Measurements from ENCODE around the gene FAM234A.
"Not testable (repeated sequence)": the region's sequence is repeated elsewhere in the genome, so short reads cannot be mapped to it uniquely, and the experiment has no call there.

The FAM234A gene, protein sequence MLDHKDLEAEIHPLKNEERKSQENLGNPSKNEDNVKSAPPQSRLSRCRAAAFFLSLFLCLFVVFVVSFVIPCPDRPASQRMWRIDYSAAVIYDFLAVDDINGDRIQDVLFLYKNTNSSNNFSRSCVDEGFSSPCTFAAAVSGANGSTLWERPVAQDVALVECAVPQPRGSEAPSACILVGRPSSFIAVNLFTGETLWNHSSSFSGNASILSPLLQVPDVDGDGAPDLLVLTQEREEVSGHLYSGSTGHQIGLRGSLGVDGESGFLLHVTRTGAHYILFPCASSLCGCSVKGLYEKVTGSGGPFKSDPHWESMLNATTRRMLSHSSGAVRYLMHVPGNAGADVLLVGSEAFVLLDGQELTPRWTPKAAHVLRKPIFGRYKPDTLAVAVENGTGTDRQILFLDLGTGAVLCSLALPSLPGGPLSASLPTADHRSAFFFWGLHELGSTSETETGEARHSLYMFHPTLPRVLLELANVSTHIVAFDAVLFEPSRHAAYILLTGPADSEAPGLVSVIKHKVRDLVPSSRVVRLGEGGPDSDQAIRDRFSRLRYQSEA

DNA sequence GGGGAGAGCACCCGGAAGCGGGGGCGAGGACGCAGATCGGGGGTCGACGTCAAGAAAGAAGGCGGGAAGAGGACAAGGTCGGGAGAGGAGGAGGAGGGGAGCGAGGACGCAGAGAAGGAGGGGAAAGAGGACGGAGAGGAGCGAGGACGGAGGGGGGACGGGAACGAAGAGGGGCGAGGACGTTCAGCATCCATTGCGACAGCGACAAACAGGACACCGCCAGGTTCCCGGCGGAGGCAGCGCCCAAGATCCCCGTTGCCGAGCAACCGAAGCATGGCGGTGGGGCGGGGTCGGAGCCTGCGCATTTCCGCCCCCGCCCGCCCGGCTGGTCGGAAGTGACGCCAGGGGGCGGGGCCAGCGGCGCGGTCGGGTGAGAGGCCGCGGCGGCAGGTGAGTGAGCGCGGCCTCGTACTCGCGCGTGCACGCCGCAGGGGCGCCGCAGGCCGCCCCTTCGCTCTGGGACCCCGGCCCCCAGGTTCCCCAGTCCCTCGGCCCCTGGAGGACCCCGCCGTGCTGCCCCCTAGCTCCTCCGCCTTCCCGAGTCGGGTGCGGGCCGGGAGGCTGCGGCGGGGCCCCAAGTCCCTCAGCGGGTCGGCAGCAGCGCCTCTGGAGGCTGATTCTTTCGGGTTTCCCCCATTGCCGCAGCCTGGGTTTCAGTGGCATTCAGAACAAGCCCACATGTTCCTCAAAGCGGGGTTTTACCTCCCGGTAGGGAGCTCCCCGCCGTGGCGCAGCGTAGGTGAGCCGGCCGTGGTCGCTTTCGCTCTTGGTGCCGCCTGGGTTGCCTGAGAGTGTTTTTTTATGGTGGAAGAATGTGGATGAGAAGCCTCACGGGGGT is at the start of gene FAM234A:
TSS of gene FAM234A (plus strand) at position 354 of the 838 bp plus-strand sequence. CDS start 19,593 bp downstream, outside the sequence.
- DNase-seq (ENCODE audit: low read depth in 2 of 2) = peak; percentile 60 to 70

DNA sequence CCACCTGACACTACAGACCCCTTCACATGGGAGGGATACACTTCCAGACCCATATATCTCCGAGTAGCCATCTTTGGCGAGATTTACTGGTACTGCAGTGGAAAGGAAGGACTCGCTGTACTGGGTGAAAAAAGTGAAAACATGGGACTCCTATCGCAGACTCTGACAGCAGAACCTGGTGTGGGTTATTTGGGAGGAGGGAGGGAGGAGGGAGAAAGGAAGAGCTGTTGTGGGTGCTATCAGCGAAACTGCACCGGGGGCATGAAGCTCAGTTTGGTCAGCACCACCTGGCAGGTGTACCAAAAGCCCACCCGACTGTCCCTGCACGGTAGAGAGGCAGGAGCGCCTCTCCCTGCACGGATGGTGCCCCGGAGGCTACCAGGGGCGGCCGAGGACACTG is 49.4 kb upstream of the FAM234A start:
- no peak for DNase-seq (ENCODE audit: low read depth in 2 of 2)

DNA sequence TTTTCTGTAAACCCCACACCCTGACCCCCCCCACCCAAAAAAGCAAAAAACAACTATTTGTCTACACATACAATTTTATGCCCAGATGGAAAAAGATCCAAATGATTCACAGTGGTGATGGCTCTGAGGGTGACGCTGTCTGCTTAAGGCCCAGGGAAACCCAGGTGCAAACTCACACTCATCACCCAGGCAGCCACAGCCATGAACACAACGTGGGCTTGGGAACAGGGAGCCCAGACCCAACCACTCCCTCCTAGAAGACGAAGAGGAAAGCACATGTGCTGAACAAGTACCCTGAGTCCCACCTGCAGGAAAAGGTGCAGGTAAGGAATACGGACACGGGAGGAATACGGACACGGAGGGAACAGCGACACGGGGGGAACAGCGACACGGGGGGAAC is 48.9 kb upstream of the FAM234A start:
- no peak for DNase-seq (ENCODE audit: low read depth in 2 of 2)

DNA sequence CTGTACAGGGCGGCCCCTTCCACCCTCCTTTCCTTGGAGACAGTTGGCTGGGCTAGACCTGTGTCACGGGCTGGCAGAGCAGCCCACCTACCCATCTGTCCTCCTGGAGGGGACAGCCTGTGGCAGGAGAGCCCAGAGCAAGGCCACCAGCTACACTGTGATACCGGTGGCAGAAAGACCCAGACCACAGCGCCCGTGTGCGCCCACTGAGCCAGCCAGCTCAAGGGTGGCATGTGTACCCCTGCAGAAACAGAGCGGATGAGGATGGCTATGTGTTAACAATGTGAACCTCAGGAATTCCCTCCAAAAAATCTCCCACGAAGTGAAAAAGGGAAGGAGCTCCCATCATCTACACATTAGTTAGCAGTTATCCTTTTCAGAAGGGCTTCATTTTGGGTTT is 47.3 kb upstream of the FAM234A start:
- DNase-seq (ENCODE audit: low read depth in 2 of 2) = no peak

DNA sequence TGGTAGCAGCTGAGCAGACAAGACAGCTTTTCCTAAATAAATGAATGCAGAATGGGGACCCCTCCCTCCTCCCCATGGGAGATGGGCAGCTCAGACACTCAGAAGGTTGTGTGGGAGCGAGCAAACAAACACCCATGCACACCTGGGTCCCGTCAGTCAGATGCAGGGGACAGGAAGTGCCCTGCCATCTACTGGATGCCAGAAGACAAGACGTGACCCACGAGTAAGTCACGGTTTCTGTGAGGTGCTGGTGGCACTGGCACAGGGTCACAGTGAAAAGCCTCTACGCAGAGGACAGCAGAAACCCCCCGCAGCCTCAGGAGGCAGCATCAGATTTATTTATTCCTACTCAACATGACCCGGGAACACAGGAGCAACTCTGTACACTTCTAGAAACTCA is 45.9 kb upstream of the FAM234A start:
- no peak for DNase-seq (ENCODE audit: low read depth in 2 of 2)

DNA sequence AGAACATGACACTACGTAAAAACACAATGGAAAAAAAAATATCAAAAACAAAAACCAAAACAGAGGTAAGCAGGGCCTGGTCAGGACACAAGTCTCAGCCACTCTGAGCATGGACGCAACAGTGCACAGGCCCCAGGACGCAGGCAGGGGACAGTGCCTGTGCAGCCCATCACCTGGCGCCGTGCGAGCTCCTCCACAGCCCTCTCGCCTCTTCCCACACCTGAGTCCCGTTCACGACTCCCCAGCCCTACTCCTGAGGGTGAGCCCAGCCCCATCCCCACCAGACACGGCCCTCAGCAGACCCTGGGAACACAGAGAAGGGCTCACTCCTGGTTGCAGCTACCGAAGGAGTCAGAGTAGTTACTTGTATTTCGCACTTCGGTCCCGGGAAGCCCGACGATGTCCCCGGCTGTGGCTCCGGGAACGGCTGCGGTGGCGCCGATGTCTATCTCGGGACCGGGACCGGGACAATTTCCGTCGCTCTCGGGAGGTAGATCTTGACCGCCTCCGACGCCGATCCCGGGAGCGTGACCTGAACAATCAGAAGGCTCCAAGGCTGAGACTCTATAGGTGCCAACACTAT is 44.9 kb upstream of the FAM234A start:
- no peak for DNase-seq (ENCODE audit: low read depth in 2 of 2)

DNA sequence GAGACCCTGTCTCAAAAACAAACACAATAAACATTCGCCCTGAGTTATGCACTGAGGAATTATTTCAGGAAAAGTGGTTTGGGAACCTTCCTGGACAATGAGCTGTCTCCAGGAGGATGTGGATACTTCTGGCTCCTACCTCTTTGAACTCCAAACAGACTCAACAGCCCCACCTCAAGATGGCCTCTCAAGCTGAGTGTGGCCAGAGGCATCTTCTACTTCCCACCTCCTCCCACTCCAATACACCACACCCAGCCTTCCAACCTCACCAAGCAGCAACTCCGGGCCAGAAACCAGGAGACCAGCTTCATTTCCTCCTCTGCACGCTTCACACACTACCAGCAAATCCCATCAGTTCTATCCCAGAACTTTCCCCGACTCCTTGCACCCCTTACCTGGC is 42.8 kb upstream of the FAM234A start:
- no peak for DNase-seq (ENCODE audit: low read depth in 2 of 2)

DNA sequence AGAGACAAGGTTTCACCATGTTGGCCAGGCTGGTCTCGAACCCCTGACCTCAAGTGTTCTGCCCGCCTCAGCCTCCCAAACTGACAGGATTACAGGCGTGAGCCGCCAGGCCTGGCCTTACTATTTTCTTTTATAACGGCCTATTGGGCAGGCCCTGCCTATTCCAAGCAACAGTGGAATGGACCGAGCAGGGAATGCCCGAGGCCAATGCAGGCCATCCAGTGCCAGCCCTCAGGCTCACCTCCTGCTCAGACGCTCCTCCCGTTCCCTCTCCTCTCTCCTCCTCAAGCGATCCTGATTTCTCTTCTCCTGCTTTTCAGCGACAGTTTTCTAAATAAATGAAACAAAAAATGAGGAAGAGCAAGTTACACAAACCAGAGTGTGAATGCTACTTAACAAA is 41.9 kb upstream of the FAM234A start:
- DNase-seq (ENCODE audit: low read depth in 2 of 2) = no peak

DNA sequence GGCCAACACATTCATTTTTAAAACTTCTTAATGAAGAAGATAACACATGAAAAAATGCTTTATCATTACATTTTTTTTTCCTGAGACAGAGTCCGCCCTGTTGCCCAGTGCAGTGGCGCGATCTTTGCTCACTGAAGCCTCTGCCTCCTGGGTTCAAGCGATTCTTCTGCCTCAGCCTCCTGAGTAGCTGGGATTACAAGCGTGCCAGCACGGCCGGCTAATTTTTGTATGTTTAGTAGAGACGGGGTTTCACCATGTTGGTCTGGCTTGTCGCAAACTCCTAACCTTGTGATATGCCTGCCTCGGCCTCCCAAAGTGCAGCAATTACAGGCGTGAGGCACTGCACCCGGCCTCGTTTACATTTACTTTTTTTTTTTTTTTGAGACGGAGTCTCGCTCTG is 41.2 kb upstream of the FAM234A start:
- no peak for DNase-seq (ENCODE audit: low read depth in 2 of 2)

DNA sequence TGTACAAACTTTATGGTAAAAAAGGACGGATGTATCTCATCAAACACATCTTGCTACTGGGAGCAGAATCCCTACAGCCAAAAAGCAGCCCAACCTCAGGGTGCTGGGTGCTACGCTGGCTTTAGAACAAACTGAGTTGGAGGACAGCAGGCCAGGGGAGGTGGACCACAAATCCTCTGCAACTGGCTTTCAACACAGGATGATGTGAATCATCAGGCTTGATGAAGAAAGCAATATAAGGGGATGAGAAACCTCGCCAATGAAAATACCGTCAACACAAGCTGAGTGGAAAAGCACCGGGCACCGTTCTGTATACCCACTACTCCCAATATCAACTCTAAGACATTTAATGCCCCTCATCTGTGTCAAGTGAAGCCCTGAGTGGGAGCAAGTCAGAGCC is 40.1 kb upstream of the FAM234A start:
- DNase-seq (ENCODE audit: low read depth in 2 of 2) = no peak

DNA sequence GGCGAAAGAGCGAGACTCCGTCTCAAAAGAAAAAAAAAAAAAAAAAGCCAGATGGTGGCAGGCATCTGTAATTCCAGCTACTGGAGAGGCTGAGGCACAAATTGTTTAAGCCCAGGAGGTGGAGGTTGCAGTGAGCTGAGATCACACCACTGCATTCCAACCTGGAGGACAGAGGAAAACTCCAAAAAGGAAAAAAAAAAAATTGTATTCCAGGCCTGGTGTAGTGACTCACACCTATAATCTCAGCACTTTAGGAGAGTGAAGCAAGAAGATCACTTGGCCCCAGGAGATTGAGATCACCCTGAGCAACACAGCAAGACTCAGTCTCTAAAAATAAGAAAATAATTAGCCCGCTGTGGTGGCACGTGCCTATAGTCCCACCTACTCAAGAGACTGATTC is 34.2 kb upstream of the FAM234A start:
- DNase-seq (ENCODE audit: low read depth in 2 of 2) = peak; percentile 13 to 17

DNA sequence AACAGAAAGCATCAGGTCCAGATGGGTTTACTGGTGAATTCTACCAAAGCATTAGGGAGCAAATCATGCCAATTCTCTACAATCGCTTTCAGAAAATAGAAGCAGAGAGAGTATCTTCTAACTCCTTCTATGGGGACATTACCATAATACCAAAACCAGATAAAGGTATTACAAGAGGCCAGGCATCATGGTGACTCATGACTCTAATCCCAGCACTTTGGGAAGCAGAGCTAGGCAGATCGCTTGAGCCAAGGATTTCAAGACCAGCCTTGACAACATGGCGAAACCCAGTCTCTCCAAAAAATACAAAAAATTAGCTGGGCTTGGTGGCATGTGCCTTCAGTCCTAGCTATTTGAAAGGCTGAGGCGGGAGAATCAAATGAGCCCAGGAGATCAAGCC is 31.4 kb upstream of the FAM234A start:
- DNase-seq (ENCODE audit: low read depth in 2 of 2) = no peak

DNA sequence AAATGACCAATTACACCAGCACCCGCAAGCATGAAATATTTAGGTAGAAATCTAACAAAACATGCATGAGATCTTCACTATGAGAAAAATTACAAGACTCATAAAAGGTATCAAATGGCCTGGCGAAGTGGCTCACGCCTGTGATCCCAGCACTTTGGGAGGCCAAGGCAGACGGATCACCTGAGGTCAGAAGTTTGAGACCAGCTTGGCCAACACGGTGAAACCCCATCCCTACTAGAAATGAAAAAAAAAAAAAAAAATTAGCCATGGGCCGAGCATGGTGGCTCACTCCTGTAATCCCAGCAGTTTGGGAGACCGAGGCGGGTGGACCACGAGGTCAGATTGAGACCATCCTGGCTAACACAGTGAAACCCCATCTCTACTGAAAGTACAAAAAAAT is 30.6 kb upstream of the FAM234A start:
- not testable (repeated sequence) for DNase-seq (ENCODE audit: low read depth in 2 of 2)

DNA sequence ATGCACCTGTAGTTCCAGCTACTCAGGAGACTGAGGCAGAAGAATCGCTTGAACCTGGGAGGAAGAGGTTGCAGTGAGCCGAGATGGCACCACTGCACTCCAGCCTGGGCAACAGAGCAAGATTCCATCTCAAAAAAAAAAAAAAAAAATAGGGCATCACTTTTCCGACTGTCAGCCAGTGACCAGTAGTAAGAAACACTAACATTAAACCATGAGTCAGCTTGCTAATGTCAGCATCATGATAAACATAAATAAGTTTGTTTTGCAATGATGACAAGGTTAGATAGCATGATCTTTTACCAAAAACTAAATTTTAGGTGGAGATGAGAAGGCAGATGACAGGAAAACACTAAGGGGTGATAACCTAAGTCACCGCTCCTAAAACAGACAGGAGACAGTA is 25.3 kb upstream of the FAM234A start:
- DNase-seq (ENCODE audit: low read depth in 2 of 2) = not testable (repeated sequence)

DNA sequence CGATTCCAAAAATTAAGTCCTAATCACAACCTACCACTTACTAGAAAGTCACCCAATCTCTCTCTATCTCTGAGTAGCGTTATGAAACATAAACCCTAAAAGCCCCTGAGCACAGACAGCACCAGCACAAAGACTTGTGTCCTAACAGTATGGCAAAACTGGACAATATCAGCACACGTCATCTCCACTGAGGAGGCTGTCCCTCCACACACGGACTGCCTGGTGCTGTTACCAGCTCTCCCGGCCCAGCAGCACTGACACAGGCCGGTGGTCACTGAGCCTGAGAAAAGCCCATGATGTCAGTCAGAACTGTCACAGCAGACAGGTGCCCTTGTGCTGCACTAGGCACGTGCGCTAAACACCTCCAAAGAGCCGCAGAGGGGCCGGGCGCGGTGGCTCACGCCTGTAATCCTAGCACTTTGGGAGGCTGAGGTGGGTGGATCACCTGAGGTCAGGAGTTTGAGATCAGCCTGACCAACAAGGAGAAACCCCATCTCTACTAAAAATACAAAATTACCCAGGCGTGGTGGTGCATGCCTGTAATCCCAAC is 22.9 kb upstream of the FAM234A start:
- DNase-seq (ENCODE audit: low read depth in 2 of 2) = not testable (repeated sequence)

DNA sequence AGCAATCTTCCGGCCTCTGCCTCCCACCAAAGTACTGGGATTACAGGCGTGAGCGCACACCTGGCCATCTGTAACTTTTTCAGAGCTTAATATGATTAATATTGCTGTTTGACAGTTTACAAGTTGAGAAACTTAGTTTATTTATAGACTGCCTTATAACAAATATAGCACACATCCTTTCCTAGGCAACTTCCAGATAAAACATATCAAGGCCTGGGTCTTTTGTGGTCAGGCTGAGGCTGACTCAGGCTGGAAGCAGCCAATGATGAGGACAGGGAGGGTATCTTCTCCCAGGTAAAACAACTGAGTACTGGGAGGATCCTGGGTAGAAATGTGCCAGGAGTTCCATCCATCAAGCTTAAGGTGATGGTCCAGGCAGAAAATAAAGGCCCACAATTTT is 21.6 kb upstream of the FAM234A start:
- DNase-seq (ENCODE audit: low read depth in 2 of 2) = no peak

DNA sequence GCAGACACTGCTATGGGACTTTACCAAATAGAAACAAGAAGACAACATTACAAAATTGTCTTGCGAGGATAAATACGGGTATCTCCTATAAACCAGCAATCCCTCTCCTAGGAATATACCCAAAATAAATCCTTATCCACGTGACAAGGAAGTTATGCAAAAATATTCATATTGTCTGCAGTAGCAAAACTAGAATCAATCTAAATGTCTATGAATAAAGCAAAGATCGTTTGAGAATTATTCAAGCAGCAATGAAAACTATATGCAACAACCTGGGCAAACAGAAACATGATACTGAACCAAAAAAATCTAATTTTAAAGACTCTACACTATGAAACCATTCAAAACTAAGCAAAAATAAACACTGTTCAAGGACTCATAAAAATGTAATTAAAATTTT is 14.6 kb upstream of the FAM234A start:
- no peak for DNase-seq (ENCODE audit: low read depth in 2 of 2)

DNA sequence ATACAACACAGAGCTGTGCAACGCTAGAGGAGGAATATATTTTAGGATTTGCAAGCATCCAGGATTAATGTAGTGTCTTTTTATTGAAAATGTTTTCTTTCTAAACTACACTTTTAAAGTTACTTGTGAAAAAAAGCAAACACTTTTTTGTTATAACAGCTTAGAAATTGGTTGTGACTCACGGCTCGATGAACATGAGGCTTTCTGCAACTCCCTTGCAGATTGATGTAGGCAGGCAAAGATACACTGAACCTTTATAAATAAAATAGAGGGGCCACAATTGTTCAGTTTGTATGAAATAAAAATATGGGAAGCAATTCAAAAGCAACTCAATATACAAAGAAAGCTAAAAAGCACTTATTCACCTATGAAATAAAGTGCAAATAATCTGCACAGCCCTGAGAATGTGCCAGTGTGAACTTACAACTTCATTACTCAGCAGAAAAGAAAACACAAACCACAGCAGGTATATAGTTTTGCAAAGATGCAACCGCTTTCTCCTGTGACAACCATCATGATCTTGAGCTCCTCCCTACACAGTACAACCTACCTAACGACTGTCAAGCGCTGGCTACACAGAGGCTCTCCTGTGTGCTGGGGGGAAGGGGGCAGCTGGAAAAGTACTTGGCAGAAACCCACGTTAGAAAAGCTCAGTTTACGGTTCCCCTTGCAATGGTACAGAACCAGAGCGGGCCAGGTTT is 6.3 kb upstream of the FAM234A start:
- no peak for DNase-seq (ENCODE audit: low read depth in 2 of 2)

DNA sequence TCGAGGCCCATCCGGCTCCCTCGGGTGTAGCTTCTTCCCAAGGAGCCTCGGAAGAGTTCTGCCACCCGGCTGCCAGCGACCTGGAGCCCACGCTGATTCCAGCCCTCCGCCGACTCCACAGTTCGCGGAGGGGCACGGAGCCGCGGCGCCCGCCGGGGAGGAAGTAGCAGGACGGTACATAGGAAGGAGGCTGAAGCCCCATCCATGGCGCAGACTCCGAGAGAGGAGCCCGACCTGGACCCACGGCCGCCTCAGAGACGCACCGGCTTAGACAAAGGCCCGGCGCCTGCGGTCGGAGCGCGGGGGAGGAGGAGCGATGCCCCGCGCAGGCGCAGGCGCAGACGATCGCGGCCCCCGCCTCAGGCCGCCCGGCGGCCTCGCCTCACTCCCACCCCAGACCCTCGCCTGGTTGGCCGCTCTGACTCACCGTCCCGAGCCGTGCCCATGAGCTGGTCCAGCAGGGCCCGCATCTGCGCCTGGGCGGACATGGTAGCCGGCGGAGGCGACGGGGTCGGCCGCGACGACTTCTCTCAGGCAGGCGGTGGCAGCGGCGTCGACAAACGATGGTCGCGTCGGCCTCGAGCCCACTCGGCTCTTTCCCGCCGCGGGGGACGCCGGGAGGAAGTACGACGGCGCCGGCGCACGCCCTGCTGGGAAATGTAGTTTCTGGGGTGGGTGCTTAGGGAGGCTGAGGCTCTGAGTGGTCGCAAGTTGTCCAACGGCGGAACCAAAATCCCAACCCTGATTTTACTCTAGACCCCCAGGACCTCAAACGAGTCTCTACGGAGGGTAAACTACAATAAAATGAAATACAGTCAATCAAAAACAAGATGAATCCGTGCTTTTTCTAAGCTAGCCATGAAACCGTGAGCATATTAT is 5.5 kb upstream of the FAM234A start, which contains the start of gene LUC7L:
TSS of gene LUC7L (minus strand) at position 598 of the 879 bp plus-strand sequence. CDS start at position 488, 110 bp downstream.
- DNase-seq (ENCODE audit: low read depth in 2 of 2) = peak; percentile 55 to 62

DNA sequence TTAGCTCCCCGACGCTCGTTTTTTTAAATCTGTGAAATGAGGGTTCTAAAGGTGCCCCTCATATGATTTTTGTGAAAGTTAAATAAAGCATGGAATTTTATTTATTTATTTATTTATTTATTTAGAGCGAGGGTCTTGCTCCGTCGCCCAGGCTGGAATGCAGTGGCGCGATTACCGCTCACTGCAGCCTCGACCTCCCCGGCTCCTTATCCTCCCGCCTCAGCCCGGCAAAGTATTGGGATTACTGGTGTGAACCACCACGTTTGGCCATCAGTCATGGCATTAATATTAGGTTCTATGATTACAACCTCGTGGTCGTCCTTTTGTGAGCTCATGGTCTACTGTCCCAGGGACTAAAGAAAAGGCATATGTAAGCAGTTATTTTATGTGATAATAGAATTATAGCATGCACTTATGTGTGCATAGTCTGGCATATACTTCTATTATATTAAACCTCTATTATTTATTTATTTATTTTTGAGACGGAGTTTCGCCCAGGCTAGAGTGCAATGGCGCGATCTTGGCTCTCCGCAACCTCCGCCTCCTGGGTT is 4.8 kb upstream of the FAM234A start:
- DNase-seq (ENCODE audit: low read depth in 2 of 2) = no peak

Data from fibroblast of skin of left biceps (primary cell).